Right lobe of liver (tissue), 6 donors: ENCODE data around the gene SEPTIN10. TPM values are rescaled to one million over a fixed set of nuclear protein-coding genes. Genes with fewer than 3 reads are reported as not detected.
"Not testable (repeated sequence)": the region's sequence is repeated elsewhere in the genome, so short reads cannot be mapped to it uniquely, and the experiment has no call there.

Source experiments
- ATAC-seq, 4 donors: fragments of 200-7000 bp; cut with Tn5 transposase; one replicate each; pipeline ENCODE4 v1.9.1; 2020; ENCODE audit warnings: mild to moderate bottlenecking in 4 of 4, moderate library complexity in 4 of 4
- DNase-seq, 3 donors: peaks; one replicate each; pipeline ENCODE4 v3.0.0-alpha.2; 2020
- H3K27ac ChIP-seq, 3 donors: fragments of 200-600 bp; one replicate each; pipeline ENCODE4 v1.8.0; 2022
- H3K27me3 ChIP-seq, 2 donors: fragments of 200-600 bp; one replicate each; pipeline ENCODE4 v1.8.0; 2022
- H3K36me3 ChIP-seq, 4 donors: fragments of 200-600 bp; sonication (generic) in 1 of 4; one replicate each; pipeline versions ENCODE4 v1.5.1 to v1.8.0; 2017 to 2022; ENCODE audit warnings: control low read depth in 1 of 4
- H3K4me1 ChIP-seq, 4 donors: fragments of 200-600 bp; sonication (generic) in 1 of 4; one replicate each; pipeline versions ENCODE4 v1.5.1 to v1.8.0; 2017 to 2022; ENCODE audit warnings: control low read depth in 1 of 4
- H3K4me3 ChIP-seq, 3 donors: fragments of 200-600 bp; one replicate each; pipeline ENCODE4 v1.8.0; 2022
- H3K9me3 ChIP-seq, 4 donors: fragments of 200-600 bp; sonication (generic) in 1 of 4; one replicate each; pipeline versions ENCODE4 v1.5.1 to v1.8.0; 2017 to 2022; ENCODE audit warnings: control low read depth in 1 of 4
- POLR2A ChIP-seq: fragments of 450-650 bp; IDR thresholded peaks from one replicate; pipeline ENCODE4 v1.6.1; 2017; ENCODE audit warnings: antibody characterized with exemption, mild to moderate bottlenecking
- WGBS: methylation state at CpG from one replicate; pipeline ENCODE4 v1.1.6; 2018; ENCODE audit warnings: low coverage, low lambda C conversion rate; ENCODE audit not compliant: insufficient coverage; ENCODE audit errors: missing lambda C conversion rate; 5-methylcytosine and 5-hydroxymethylcytosine counted together
- intact Hi-C, 2 donors: fragments of 100-400 bp; cut with DNase I; formaldehyde crosslinking; loops; one replicate each; pipeline versions ENCODE4 v1.11.2 to v1.14.1; 2022
- total RNA-seq, 6 experiments: library from RNA; depleted of rRNA in 2 of 6; stranded (reverse); fragments of >200 nt in 2 of 6; fragmentation: NEBNext Ultra II Directional in 3 of 6; extraction: Animal tissue kit (Norgen Biotek cat#: 25700) in 3 of 6; gene quantifications; one replicate each; pipeline versions ENCODE4 v1.1.0 to v1.2.4, GENCODE V29; 2016 to 2023
- TF ChIP-seq, protein P1 (sequence below), 4 donors: fragments of 200-600 bp in 3 of 4; fragments of 450-650 bp in 1 of 4; IDR thresholded peaks; one replicate each; pipeline versions ENCODE4 v1.5.1 to v1.8.0; 2016 to 2022; ENCODE audit warnings: antibody characterized with exemption in 4 of 4, mild to moderate bottlenecking in 2 of 4
- donor health status: DM: no; HTN: yes; CAD: no.
- donor health status: DM: no; HTN: no; CAD: no.
- donor health status: DM: no; HTN: no; CAD: no.
- donor health status: DM: no; HTN: yes; CAD: no.
- donor health status: DM: no; HTN: yes; CAD: no.

SEPTIN10 gene
- total RNA-seq, 6 experiments from 2014 or later = 34.6 to 52.8 (median 40.8) TPM

DNA sequence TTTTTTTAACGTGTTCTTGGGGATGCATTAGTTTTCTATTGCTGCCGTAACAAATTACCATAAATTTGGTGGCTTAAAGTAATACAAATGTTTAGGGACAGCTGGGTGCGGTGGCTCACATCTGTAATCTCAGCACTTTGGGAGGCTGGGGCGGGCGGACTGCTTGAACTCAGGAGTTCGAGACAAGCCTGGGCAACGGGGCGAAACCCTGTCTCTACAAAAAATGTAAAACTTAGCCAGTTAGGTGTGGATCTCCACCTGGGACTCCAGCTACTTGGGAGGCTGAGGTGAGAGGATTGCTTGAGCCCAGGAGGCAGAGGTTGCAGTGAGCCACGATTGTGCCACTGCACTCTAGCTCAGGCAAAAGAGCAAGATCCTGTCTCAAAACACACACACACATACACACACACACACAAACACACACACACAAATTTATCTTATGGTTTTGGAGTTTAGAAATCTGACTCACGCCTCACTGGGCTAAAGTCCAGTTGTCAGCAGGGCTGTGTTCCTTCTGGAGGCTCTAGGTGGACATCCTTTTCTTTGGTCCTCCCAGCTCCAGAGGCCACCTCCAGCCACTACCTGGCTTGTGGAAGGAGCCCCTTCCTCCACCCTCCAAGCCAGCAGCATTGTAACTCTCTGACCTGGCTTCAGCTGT is 76.1 kb downstream of the SEPTIN10 start:
- Histone ChIP-seq H3K9me3 (no peaks in the 10 kb centered on the region), H3K27ac (no peak overlapping the region), H3K27me3 (no peaks in the 10 kb centered on the region), H3K4me1 (no peaks in the 10 kb centered on the region), H3K4me3 (no peak overlapping the region), H3K36me3 (no peaks in the 10 kb centered on the region)
- ATAC-seq = peak in 2 of 4 donors; percentile 33 to 68
- TF ChIP-seq POLR2A = no peak
- TF ChIP-seq, protein P1, sequence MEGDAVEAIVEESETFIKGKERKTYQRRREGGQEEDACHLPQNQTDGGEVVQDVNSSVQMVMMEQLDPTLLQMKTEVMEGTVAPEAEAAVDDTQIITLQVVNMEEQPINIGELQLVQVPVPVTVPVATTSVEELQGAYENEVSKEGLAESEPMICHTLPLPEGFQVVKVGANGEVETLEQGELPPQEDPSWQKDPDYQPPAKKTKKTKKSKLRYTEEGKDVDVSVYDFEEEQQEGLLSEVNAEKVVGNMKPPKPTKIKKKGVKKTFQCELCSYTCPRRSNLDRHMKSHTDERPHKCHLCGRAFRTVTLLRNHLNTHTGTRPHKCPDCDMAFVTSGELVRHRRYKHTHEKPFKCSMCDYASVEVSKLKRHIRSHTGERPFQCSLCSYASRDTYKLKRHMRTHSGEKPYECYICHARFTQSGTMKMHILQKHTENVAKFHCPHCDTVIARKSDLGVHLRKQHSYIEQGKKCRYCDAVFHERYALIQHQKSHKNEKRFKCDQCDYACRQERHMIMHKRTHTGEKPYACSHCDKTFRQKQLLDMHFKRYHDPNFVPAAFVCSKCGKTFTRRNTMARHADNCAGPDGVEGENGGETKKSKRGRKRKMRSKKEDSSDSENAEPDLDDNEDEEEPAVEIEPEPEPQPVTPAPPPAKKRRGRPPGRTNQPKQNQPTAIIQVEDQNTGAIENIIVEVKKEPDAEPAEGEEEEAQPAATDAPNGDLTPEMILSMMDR (IDR thresholded peaks at IDR 0.05) = no peak
- WGBS = 86% methylated on average over 9 of the region's 10 CpGs
- DNase-seq = no peak
- intact Hi-C loops = no loop called here

- ATAC-seq, intact Hi-C loops, DNase-seq, H3K4me1 ChIP-seq, H3K4me3 ChIP-seq, H3K27ac ChIP-seq, H3K36me3 ChIP-seq, H3K9me3 ChIP-seq, H3K27me3 ChIP-seq: not testable (repeated sequence)
- WGBS = 60% methylated on average over 1 of the region's 3 CpGs
Measured at GRCh38 chr2:109536556-109536955, 77.2 kb downstream of the SEPTIN10 start.

DNA sequence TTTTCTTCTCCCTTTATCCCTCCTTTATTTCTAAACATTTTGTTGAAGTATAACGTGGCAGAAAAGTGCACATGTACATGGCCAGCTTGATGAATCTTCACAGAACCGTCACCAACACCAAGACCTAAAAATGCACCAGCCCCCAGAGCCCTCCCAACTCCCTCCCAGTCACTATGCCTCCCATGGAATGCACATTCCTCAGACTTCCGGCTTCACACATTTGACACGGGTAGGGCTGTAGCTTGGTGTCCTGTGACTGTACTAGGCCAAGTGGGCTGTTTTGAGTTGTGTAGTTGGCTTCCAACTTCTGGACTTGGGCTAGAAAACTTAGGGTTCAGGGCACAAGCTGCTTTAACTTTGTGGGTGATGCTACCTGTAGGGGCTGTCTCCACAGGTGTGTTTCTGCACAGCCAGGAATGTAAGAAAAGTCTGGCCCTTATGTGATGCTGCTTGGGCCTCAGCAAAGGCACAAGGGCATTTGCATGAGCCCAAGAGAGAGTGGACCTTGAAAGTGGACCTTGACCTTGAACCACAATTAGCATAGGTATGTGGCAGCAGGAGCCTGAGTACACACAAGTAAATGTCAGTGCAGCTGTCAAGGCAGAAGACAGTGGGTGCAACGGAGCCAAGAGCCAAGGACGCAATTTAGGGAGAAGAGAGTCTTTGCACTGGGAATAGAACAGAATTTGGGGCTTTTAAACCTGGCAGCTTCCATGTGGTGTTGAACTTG is 78.4 kb downstream of the SEPTIN10 start:
- intact Hi-C loops = no loop called here
- Histone ChIP-seq H3K27ac (no peak overlapping the region), H3K4me3 (no peak overlapping the region), H3K9me3 (no peaks in the 10 kb centered on the region), H3K36me3 (no peaks in the 10 kb centered on the region), H3K27me3 (no peaks in the 10 kb centered on the region), H3K4me1 (no peaks in the 10 kb centered on the region)
- ATAC-seq (peak; percentile 20 to 59 (median 24)), DNase-seq (no peak)
- WGBS = 66% methylated on average over 6 of the region's 6 CpGs
- TF ChIP-seq POLR2A = no peak
- TF ChIP-seq, protein P1 (IDR thresholded peaks at IDR 0.05) = no peak

- no peak for DNase-seq
- 86% methylated on average over 1 of the region's 7 CpGs for WGBS
- no peaks in the 10 kb centered on the region for H3K27me3 ChIP-seq
- no peak overlapping the region for H3K4me3 ChIP-seq
- TF ChIP-seq POLR2A = no peak
- TF ChIP-seq, protein P1 (IDR thresholded peaks at IDR 0.05) = no peak
- H3K36me3 ChIP-seq = no peaks in the 10 kb centered on the region
- no peak for ATAC-seq
- H3K27ac ChIP-seq = no peak overlapping the region
- H3K9me3 ChIP-seq = no peaks in the 10 kb centered on the region
- no peaks in the 10 kb centered on the region for H3K4me1 ChIP-seq
- intact Hi-C loops = no loop called here
Measured at GRCh38 chr2:109533823-109534222, 79.9 kb downstream of the SEPTIN10 start.

- DNase-seq = peak in 1 of 3 donors; percentile 38
Measured at GRCh38 chr2:109532728-109533076, 81.1 kb downstream of the SEPTIN10 start.

More at GRCh38 chr2:109532728-109533076, 81.1 kb downstream of the SEPTIN10 start:
- ATAC-seq = no peak
- H3K4me1 ChIP-seq = no peaks in the 10 kb centered on the region
- no peaks in the 10 kb centered on the region for H3K27me3 ChIP-seq
- intact Hi-C loops = no loop called here
- no peak overlapping the region for H3K27ac ChIP-seq
- no peak overlapping the region for H3K4me3 ChIP-seq
- WGBS = 78% methylated on average over 3 of the region's 5 CpGs
- H3K9me3 ChIP-seq = no peaks in the 10 kb centered on the region
- TF ChIP-seq POLR2A = no peak
- TF ChIP-seq, protein P1 (IDR thresholded peaks at IDR 0.05) = no peak
- no peaks in the 10 kb centered on the region for H3K36me3 ChIP-seq
